Mucosa of gallbladder (tissue), 1 donor: ENCODE data around the gene SDCBP2. TPM values are rescaled to one million over a fixed set of nuclear protein-coding genes. Genes with fewer than 3 reads are reported as not detected.

ENCODE experiments used
- DNase-seq: peaks from one replicate; pipeline ENCODE4 v3.0.0-alpha.2; 2020; ENCODE audit warnings: low spot score
- total RNA-seq: library from RNA; stranded (reverse); gene quantifications from one replicate; pipeline ENCODE4 v1.2.1, GENCODE V29; 2021
- donor health status: DM: no; HTN: no; CAD: no.

Gene SDCBP2
- total RNA-seq, 1 donor from 2014 or later, result 176 TPM

DNA sequence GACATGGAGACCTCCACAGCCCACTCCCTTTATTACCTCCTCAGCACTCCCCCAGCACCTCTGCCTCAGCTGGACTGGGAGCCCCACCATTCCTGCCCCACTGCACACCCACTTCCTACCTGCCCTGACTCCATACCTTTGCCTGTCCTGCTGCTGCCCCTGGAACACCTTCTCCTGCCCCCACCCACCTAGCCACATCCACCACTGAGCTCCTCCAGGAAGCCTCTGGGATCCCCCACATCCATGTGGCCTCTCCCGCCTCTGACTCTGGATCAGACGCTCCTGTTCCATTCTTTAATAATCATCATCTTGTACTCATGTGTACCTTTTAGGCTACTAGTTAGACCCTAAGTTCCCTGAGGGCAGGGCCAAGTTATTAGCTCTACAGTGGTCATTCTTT, 2.2 kb upstream of the SDCBP2 start:
- DNase-seq, result no peak

DNA sequence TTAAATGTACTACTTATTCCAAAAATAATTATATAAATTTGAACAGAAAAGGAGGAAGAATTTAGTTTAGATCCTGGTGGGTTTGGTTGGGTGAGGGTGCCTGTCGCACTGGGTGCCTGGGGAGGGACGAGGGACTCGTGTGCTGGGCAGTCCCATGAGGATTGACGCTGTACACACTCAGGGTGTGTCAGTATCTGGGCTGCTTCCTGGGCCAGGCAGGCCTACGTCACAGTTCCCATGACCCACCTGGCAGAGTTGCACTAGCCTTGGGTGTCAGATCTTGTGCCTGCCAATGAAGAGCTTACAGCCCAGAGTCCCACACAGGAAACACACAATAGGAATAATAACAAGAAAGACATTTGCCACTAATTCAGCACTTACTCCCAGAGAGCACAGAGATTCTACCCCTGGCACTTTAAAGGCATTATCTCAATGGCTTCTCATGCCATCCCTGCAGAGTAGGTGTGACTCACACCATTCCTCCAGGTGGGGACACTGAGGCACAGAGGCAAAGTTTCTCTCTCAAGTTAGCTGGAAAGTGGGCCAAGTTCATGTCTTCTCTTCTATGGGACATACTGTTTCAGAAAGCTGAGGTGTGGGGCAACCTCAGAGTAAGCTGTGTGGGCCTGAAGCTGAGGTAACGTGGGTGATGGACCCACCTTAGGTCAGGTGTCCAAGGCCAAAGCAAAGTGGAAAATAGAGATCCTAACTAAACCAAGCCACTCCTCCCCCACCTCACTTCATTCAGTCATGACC, 1.3 kb upstream of the SDCBP2 start:
- DNase-seq, result peak; percentile 89

DNA sequence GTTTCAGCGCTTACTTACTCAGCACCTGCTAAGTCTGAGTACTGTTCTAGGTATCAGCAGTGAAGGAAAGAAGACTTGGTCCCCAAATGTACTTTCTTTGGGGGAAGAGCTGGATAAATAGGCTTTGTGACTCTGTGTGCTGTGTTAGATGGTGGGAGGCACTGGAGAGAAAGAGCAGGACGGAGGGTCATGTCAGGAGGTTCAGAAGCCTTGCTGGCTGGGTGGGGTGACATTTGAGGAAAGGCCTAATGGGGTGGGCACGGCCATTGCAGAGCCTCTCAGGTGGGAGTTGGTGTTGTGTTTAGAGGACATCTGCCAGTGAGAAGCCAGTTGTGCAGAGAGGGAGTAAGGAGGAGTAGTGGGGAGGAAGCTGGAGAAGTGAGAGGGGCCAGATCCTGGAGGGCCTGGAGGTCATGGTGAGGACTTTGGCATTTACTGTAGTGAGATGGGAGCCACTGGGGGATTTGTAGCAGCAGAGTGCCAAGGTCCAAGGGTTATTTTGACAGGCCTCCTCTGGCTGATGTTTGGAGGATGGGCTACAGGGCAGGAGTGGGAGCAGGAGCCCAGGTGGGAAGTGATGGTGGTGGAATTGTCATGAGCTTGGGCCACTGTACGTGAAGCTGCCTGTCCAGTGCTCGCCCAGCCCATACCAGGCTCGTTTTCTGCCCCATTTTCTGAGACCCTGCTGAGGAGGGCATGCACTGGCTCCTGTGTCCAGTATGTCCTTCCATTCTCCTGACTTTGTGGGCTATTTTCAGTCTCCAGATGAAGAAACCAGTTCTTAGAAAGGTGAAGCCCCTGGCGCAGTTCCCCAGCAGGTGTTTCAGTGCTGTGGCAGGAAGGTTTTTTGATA, 886 bp downstream of the SDCBP2 start:
- DNase-seq, result peak; percentile 29

DNA sequence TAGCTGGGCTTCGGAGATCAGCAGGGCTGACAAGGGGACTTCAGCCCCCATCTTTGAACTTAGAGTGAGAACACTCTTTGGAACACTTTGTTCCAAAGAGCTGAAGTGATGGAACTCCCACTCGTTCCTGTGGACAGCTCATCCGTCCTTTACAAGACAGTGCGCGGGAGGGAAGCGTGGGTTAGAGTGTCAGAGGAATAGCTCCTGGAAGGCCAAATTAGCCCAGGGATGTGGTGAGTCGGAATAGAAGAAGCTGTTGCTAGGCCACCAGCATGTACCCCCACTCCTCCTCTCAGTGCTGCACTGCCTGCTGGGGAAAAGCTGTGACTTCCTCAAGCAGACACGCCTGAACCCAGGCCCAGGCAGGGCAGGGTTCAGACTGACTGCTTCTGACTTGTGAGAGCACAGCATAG, 1.7 kb downstream of the SDCBP2 start:
- DNase-seq, result peak; percentile 11

DNA sequence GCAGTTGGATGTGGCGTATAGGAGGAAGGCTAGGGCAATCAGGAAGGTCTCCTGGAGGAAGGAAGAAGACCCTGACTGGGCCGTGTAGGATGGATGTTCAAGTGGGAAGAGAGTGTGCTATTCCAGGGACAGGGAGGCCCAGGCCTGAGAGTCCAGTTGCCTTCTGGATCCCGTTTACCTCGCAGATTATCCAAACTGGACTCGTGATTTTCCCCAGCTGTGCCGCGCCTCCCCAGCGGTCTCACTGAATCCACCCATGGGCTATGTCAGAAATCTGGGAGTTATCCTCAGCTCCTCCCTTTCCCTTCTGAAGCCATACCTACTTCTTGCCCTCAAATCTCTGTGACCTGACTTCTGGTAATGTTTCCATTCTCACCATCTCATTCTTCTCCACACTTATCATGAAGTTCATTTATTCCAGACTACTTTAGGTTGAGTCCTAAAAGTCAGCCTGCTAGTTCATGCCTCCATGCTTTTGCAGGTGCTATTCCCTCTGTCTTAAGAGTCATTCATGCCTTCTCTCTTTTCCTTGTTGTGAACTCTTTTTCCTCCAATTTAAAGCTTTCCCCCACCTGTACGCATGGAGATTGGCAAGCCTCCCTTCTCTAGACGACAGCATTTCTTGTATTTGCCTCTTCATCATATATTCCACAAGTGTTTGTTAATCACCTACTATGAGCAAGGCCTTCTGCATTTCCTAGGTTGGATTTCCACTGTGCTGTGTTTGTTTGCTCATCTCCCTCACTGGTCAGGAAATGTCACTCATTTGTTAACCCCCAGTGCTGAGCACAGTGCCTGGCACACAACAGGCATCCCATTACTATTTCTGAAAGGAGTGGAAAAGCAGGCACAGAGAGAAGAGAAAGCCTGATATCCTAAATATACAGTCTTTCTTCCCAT, 2.7 kb downstream of the SDCBP2 start:
- peak; percentile 34 for DNase-seq

DNA sequence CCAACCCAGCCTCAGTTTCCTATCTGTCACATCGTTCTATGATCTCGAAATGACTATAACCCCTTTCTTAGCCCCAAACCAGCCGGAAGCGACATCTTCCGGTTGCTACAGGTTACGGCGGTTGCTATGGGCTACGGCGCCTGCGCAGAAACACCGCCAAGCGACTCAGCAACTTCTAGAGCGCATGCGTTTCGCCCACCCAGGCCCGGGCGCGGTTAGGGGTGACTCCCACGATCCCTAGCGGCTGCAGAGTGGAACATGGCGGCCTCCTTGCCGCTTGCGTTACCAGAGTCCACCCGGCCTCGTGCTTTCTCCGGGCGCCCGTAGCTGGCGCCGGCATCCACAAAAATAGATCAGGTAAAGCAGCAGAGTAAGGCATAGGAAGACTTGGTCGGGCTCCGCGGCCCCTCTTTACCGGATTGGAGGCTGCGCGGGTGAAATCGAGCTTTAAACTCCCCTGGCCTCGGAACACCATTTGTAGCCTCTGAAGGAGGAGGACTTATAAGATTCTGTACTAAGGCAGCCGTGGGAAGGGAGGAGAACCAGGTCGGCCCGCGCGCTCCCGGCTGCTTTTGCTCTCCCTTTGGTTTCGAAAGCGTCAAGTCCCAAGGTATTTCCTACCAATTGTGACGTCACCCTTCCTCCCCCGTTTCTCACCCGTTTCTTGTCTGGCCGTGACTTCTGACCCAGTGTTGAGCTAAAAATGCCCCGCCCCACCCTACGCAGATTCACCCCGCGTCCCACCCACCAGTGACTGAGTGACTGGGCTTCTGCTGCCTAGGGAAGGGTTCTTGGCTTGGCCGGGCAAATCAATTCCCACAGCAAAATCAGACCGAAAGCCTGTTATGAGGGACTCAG, 3.5 kb downstream of the SDCBP2 start:
- peak; percentile 98 for DNase-seq

DNA sequence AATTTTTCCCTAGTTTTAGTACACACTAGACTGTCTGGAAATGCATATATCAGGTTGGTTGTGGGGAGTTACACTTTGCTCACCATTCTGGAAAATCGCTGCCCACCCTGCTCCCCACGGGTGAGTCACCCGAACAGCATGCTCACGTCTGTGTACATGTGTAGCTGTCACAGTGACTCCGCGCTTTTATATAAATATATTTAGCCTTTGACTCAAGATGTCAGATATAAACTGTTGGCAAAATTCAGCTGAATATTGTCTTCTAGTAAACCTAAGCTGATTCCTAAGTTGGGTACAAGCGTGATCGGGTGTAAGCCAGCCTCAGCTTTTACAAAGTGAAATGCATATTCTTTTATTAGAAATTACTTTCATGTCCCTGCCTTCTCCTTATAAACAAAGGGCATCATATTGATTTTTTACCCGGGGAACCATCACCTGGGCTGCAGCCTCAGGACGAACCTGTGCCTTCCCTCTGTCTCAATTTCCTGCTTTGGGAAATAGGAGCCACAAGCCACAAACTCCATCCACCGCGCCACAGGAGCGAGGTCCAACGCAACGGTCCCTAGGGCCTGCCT, 4.3 kb downstream of the SDCBP2 start:
- DNase-seq, result no peak

DNA sequence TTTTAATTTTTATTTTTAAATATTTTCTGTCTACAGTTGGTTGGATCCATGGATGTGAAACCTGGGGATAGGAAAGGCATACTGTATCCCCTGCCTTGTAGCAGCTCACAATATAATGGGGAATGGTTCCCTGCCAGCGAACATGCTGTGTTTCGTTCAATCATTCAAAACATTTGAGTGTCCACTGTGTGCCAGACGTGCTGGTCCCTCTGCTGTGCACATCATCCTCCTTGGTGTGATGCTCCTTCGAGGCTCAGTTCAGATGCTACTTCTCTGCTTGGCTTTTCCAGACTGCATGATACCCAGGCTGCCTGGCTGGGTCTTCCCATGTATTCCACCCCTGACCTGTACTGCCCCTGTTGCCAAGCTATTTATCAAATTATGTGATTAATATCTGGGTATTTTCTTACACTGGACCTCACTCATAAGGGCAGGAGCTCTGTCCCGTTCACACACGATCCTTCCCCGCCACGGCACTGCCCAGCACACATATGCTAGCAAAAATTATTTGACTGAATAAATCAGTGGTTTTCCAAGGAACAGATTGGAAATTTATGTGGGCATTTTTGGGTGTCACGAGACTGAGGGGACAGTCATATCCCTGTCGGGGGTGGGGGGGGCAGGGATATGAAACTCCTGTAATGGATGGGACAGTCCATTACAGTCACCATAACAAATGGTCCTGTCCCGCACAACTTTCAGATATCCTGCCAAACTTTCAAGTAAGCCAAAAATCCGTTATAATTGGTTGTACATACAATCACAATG, 4.9 kb downstream of the SDCBP2 start:
- DNase-seq, result no peak

DNA sequence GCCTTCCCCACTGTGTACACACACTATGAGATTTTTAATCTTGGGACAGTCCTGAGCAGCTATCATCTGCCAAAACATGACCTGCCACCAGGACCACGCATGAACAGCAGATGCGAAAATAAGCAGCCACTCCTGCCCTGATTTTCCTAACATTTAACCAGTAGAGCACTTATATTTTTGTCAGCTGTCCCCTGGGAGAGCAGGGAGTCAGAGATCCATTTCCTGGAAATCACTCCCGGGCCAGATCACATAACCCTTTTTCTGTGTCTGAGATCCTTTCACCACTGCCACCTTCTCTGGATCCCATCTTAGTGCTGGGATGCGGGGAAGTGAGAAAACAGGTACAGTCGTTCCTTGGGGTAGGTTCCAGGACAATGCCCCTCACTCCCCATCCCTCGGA, 5.7 kb downstream of the SDCBP2 start:
- DNase-seq, result no peak

DNA sequence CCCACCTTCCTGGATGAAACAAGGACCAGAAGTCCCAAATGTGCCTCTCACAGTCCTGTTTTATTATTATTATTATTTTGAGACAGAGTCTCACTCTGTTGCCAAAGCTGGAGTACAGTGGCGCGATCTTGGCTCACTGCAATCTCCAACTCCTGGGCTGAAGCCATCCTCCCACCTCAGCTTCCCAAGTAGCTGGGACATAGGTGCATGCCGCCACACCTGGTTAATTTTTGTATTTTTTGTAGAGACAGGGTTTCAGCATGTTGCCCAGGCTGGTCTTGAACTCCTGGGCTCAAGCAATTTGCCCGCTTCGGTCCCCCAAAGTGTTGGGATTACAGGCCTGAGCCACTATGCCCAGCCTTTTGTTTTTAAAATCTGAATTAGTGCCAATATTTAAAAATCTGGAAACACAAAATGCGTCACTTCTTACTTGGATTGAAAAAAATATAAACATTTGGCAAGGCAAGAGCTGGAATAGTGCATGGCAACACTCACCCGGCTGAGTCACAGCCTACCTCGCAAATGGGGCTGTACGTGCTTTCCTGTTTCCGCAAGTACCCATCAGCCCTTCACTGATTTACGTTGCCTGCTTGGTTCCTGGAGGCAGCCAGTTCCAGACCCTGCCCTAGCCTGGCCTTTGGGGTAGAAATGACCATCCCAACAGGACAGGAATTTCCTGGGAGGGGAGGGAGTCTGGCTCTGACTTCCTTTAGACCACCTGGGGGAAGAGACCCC, 6.3 kb downstream of the SDCBP2 start:
- DNase-seq, result peak; percentile 40

DNA sequence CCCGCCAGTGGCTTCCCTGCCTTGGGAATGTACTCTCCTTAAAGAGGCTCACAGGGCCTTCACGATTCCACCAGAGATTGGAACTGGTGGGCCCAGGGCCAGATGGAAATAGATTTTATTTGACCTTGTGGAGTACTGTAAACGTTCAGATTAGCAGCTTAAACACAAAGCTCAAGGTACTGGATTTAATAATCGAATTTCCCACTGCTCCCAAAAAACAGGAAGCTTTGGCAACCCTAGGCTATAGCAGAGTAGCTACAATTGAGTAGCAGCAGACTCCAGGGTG, 7.3 kb downstream of the SDCBP2 start:
- peak; percentile 42 for DNase-seq

DNA sequence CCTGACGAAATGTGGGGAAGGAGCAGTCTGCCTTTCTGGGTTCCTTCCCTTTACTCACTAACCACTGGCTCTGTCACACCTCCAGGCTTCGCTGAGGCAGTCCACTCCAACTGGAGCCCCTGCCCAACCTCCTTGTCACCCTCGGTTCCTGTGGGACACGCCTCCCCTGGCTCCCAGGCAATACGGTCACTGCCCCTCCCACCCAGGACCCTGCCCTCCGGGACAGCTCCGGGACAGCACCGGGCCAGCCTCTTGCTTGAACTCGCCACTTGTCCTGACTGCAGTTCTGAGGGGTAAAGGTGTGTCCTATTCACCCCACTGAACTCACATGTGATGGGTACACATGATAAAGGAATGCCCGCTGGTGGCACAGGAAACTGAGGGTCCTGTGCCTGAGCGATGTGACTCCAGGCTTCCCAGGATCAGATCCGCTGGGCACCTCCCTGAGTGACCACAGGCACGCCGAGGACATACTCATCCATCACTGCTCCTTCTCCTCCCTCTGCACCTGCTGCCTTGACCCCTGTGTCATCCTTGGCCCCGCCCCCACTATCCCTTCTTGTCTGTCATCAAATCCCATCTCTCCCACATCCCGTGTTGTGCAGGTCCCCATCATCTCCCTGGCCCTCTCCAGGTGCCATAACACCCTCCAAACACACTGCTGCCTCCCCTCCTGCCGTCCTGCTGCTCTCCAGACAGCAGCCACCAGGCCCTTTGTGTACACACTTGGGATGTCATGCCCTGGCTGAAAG, 7.9 kb downstream of the SDCBP2 start:
- DNase-seq, result no peak

DNA sequence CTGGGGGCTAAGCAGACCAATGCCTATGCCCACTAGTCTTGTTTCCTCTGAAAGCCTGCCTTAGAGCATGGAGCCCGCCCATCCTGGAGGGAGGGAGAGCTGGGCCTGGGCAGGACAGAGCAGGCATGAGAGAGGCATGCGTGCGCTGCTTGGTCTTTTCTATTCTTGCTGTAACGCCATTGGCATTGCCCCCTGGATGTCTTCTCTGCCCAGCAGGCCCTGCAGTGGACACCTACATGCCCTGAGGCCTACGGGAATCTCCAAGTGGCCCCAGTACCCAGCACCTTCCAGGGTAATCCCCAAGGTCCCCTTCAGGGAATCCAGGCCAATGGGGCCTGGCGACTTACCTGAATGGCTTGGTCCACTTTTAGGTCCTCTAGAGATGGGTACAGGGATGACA, 8.9 kb downstream of the SDCBP2 start:
- DNase-seq, result no peak

DNA sequence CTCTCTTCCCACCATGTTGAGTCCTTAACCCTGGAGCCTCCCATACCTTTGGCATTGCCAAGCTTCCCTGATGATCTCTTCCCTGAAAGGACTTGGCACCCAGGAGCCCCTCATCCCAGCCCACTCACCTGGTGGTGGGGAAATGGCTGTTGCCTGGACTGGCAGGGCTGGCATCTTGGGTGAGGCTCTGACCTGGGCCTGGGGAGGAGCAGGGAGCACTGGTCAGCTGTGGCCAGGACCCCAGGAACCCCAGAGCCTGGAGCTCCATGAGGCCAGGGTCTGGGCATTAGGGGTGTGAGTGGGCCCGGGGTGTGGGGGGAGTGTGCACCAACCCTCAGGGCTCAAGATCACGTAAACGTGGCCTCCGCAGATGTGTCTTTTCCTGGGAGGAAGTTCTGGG, 9.5 kb downstream of the SDCBP2 start:
- no peak for DNase-seq

DNA sequence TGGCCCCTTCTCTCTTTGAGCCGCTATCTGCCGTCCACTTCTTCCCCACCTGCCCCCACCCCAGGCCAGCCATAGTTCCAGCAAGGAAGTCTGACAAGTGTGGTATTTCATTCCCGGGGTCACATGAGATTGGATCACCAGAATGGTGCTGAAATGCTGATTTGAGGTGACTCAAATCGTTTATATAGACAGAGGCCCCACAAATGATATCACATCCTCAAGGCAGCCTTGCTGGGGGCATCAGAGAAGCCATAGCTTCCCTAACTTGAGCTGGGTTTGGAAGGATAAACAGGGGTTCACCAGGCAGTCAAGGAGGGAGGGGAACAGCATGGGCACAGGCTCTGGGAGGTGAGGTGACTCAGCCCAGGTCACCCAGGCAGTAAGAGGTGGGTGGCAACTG, 9.9 kb downstream of the SDCBP2 start:
- DNase-seq, result no peak

DNA sequence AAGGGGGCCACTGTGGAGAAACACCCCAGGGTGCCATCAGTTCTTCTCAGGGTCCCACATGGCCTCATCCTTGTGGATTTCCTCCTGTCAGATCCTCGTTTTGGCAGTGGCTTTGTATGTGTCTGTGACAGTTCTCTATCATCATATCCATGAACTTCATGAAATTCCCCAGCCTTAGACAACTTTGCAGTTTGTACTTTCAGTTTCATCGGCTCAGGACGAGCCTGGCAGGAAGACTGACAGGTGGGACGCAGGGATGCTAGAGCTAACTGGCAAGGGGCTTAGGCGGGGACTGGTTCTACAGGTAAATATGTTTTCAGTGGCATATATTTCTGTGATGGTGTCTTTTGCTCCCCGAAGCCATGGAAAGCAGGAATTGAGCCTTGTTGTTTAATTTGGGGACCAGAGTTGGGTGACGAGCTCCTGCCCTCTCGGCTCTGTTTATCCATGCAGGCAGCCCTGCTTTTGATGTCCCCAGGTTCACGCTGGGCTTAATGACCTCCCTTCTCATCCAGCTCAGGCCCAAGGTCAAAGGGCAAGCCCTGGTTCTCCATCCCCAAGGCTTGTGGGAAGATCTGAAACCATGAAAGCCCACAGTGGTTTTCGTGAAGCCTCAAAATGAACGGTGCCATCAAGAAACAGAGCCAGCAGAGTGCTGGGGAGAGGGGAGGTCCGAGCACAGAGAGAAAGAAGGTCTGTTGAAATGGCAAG, 11.2 kb downstream of the SDCBP2 start:
- DNase-seq, result no peak

DNA sequence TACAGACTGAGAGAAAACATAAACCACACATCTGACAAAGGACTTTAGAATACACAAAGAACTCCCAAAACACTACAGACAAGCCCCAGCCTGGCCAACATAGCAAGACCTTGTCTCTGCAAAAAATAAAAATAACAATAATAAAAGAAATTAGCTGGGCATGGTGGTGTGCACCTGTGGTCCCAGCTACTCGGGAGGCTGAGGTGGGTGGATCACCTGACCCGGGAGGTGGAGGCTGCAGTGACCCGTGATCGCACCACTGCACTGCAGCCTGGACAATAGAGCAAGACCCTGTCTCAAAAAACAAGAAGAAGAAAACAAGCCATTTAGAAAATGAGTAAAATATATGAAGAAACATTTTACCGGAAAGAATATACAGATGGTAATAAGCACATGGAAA, 13.1 kb downstream of the SDCBP2 start:
- DNase-seq, result no peak
